ENCODE results near the gene KNCN.

The KNCN gene

GRCh38 chr1:46551597-46552095, at the start of gene KNCN:
Gene KNCN (minus strand): TSS chr1:46551647. CDS start chr1:46551215, 432 bp downstream.
- TF ChIP-seq, protein P1, sequence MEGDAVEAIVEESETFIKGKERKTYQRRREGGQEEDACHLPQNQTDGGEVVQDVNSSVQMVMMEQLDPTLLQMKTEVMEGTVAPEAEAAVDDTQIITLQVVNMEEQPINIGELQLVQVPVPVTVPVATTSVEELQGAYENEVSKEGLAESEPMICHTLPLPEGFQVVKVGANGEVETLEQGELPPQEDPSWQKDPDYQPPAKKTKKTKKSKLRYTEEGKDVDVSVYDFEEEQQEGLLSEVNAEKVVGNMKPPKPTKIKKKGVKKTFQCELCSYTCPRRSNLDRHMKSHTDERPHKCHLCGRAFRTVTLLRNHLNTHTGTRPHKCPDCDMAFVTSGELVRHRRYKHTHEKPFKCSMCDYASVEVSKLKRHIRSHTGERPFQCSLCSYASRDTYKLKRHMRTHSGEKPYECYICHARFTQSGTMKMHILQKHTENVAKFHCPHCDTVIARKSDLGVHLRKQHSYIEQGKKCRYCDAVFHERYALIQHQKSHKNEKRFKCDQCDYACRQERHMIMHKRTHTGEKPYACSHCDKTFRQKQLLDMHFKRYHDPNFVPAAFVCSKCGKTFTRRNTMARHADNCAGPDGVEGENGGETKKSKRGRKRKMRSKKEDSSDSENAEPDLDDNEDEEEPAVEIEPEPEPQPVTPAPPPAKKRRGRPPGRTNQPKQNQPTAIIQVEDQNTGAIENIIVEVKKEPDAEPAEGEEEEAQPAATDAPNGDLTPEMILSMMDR (IDR thresholded peaks at IDR 0.05; ENCODE audit: low read depth, low read length, missing control alignments) = no peak
- no peak for DNase-seq (ENCODE audit: extremely low read depth, low read depth)
- no peak within 1 kb of the TSS for H3K4me3 ChIP-seq (replicated peaks; ENCODE audit: low read depth, low read length)

DNA sequence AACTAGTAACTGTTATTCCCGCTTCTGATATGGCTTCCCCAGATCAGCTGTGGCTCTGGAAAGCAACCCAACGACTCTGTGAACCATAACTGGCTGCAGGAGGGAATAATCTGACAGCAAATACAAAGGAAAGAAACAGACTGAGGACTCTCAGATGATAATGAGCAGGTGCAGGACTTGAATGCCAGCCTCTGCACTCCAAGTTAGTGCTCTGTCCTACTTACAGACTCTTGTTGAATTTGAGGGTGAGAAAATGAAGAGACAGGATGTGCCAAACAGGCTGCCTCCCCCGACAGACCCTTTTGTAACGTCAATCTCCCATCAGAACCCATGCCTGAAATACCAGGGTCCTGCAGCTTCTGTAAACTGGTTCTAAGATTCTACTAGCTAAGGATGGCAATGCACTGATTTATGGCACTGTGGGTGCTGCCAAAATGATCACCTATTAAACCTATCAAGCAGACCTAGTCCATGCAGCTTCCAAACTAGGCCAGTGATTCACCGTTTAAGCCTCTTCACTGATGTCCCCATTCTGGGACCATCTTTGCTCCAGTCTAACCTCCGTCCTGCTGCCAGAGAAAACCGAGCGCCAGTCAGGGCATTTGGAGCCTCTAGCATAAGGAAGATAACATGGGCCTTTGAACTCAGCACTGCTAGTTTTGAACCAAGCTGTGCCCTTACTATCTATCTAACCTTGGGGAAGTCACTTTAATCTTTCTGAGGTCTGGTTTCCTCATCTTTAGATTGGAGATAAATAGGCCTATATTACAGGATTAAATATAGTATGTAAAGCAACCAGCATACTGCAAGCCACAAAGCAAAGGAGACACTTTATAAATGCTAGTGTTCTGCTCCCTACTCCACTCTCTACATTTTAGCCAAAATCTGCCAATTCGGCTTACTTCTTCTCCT, 47.9 kb upstream of the KNCN start:
- TF ChIP-seq, protein P1 (IDR thresholded peaks at IDR 0.05; ENCODE audit: low read depth, low read length, missing control alignments) = no peak
- no peak for DNase-seq (ENCODE audit: extremely low read depth, low read depth)
- H3K4me3 ChIP-seq (replicated peaks; ENCODE audit: low read depth, low read length) = no peak overlapping the region

DNA sequence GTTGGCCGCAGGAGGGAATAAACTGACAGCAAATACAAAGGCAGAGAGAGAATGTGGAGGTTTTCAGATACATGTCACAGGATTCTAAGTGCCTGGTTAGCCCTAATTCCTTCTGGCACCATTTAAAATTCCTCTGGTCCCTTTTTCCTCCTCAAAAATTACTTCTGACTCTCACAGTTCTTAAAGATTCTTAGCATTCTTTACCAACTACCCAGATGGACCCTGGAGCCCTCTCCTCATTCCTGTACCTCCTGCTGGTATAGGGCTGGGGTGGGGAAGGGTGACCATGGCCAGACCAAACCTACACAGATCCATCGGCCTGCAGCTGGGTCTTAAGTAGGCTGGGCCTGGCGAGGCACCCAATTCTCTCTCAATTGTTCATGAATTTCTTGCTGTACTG, 45.4 kb upstream of the KNCN start:
- TF ChIP-seq, protein P1 (IDR thresholded peaks at IDR 0.05; ENCODE audit: low read depth, low read length, missing control alignments) = no peak

DNA sequence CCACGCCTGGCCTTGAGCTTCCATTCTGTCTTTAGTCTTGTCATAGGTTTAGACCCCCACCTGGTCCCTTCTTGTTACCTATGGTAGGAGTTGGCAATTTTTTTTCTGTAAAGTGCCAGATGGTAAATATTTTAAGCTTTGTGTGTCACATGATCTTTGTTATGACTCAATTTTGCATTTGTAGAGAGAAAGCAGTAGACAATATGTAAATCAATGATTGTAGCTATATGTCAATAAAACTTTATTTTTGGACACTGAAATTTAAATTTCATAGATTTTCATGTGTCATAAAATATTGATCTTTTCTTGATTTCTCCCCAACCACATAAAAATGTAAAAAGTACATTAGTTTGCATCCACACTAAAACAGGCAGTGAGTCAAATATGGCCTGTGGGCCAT, 44.6 kb upstream of the KNCN start:
- no peak overlapping the region for H3K4me3 ChIP-seq (replicated peaks; ENCODE audit: low read depth, low read length)
- DNase-seq (ENCODE audit: extremely low read depth, low read depth) = no peak
- TF ChIP-seq, protein P1 (IDR thresholded peaks at IDR 0.05; ENCODE audit: low read depth, low read length, missing control alignments) = no peak

More for the DNA sequence above, 45.4 kb upstream of the KNCN start:
- no peak for DNase-seq (ENCODE audit: extremely low read depth, low read depth)
- no peak overlapping the region for H3K4me3 ChIP-seq (replicated peaks; ENCODE audit: low read depth, low read length)

DNA sequence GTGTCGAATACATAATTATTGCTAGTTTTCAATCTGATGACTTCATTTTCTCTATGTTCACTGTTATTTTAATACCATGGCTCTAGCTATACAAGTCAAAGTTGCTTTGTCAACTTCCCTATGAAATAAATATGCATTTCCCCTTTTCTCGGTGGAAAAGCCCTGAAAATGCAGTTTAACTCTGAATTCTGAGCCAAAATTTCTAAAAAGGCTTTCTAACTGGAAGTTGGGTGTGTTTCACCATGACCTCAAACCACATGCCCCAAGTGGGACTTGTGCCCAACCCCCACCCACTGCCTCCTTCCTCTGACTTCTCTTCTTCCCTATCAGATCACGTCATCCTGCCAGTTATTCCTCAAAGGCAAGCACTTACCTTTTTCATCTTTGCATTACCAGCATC, 43.7 kb upstream of the KNCN start:
- TF ChIP-seq, protein P1 (IDR thresholded peaks at IDR 0.05; ENCODE audit: low read depth, low read length, missing control alignments) = no peak
- DNase-seq (ENCODE audit: extremely low read depth, low read depth) = no peak
- no peak overlapping the region for H3K4me3 ChIP-seq (replicated peaks; ENCODE audit: low read depth, low read length)

DNA sequence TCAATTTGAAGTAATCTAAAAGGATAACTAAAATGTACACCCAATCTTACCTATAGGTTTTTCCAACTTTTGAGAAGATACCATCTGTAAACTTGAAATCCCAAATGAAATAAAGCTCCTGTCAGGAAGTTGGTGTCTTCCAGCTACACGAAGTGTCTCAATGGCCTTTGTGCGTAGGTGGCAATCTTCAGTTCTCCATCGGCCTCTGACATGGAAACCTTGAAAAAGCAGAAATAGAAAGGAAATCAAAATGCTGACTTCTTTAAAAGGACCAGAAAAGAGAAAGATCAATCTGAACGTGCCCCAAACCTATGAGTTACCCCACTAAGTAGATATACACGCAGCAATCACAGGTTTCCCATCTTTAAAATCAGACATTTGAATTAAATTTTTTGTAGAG, 42.6 kb upstream of the KNCN start:
- TF ChIP-seq, protein P1 (IDR thresholded peaks at IDR 0.05; ENCODE audit: low read depth, low read length, missing control alignments) = no peak
- DNase-seq (ENCODE audit: extremely low read depth, low read depth) = no peak

More for the DNA sequence above, 42.6 kb upstream of the KNCN start:
- no peak overlapping the region for H3K4me3 ChIP-seq (replicated peaks; ENCODE audit: low read depth, low read length)

Data from HFF-Myc (cell line).